Body of pancreas (tissue), 4 donors: ENCODE measurements around the gene NUDT16. TPM values are rescaled to one million over a fixed set of nuclear protein-coding genes. Genes with fewer than 3 reads are reported as not detected.

Experiments used
- ATAC-seq: fragments of 150-250 bp; one replicate; pipeline ENCODE4 v1.9.1; 2016
- DNase-seq, 4 donors: peaks; one replicate each; pipeline ENCODE4 v3.0.0-alpha.2; 2019
- H3K27ac ChIP-seq, 4 donors: fragments of 200-600 bp; sonication (generic); 1 replicate in 3 of 4; 2 replicates in 1 of 4; pipeline versions ENCODE4 v1.5.1 to v1.6.1; 2016 to 2019; ENCODE audit warnings: mild to moderate bottlenecking in 1 of 4, mixed read lengths in 1 of 4, moderate library complexity in 1 of 4
- H3K27me3 ChIP-seq, 2 donors: fragments of 200-600 bp; sonication (generic); one replicate each; pipeline ENCODE4 v1.6.0; 2016; ENCODE audit warnings: mild to moderate bottlenecking in 1 of 2
- H3K36me3 ChIP-seq, 2 donors: fragments of 200-600 bp; sonication (generic); replicated peaks in 1 of 2; 2 replicates each; pipeline ENCODE4 v1.5.1; 2016; ENCODE audit warnings: low read depth in 2 of 2; ENCODE audit not compliant: insufficient read depth in 1 of 2
- H3K4me1 ChIP-seq: fragments of 200-600 bp; sonication (generic); one replicate; pipeline ENCODE4 v1.6.0; 2016
- H3K4me3 ChIP-seq, 2 donors: fragments of 200-600 bp; sonication (generic); 1 replicate in 1 of 2; 2 replicates in 1 of 2; pipeline ENCODE4 v1.5.1; 2016 to 2019
- H3K9me3 ChIP-seq, 3 donors: fragments of 200-600 bp; sonication (generic); 1 replicate in 2 of 3; 2 replicates in 1 of 3; pipeline ENCODE4 v1.5.1; 2016
- POLR2A ChIP-seq, 3 donors: fragments of 450-650 bp; IDR thresholded peaks; one replicate each; pipeline ENCODE4 v1.6.1; 2016; ENCODE audit warnings: antibody characterized with exemption in 3 of 3, mild to moderate bottlenecking in 2 of 3
- WGBS, 2 donors: methylation state at CpG; one replicate each; pipeline ENCODE4 v1.1.5; 2017; 5-methylcytosine and 5-hydroxymethylcytosine counted together
- intact Hi-C: fragments of 100-400 bp; cut with DNase I; formaldehyde crosslinking; loops from one replicate; pipeline ENCODE4 v1.15.1; 2023
- total RNA-seq, 2 donors: library from RNA; depleted of rRNA; stranded (reverse); fragments of >200 nt; gene quantifications; one replicate each; pipeline ENCODE4 v1.1.0, GENCODE V29; 2016
- TF ChIP-seq, protein P1 (sequence below), 7 experiments: fragments of 450-650 bp in 4 of 7; fragments of 200-600 bp in 3 of 7; sonication (generic) in 3 of 7; IDR thresholded peaks; one replicate each; pipeline ENCODE4 v1.5.1; 2016 to 2019; ENCODE audit warnings: antibody characterized with exemption in 7 of 7

NUDT16 gene
- total RNA-seq, 2 donors from 2014 or later = 13.2 to 27.4 TPM

DNA sequence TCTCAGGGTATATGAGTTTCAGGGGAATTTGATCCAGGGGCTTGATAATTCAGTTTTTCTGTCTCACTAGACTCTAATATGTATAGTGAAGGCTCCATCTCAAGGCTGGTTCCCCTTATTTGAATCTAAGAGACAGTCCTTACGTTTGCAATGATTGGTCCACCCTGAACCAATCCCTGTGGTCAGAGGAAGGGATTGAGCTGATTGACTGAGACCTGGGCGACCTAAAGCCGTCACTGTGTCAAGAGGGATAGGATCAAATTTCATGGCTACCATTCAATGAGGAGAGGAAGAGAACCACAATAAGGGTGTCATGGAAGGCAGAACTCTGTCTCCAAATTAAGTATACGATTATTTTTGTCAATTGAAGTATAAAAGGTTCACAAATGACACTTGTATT, 16.3 kb downstream of the NUDT16 start:
- no peak for DNase-seq
- no peaks in the 10 kb centered on the region for H3K9me3 ChIP-seq
- intact Hi-C loops = no loop called here
- H3K36me3 ChIP-seq = no peaks in the 10 kb centered on the region
- no peak overlapping the region for H3K27ac ChIP-seq
- no peaks in the 10 kb centered on the region for H3K4me1 ChIP-seq
- H3K27me3 ChIP-seq = no peaks in the 10 kb centered on the region
- TF ChIP-seq, protein P1, sequence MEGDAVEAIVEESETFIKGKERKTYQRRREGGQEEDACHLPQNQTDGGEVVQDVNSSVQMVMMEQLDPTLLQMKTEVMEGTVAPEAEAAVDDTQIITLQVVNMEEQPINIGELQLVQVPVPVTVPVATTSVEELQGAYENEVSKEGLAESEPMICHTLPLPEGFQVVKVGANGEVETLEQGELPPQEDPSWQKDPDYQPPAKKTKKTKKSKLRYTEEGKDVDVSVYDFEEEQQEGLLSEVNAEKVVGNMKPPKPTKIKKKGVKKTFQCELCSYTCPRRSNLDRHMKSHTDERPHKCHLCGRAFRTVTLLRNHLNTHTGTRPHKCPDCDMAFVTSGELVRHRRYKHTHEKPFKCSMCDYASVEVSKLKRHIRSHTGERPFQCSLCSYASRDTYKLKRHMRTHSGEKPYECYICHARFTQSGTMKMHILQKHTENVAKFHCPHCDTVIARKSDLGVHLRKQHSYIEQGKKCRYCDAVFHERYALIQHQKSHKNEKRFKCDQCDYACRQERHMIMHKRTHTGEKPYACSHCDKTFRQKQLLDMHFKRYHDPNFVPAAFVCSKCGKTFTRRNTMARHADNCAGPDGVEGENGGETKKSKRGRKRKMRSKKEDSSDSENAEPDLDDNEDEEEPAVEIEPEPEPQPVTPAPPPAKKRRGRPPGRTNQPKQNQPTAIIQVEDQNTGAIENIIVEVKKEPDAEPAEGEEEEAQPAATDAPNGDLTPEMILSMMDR (IDR thresholded peaks at IDR 0.05) = no peak
- TF ChIP-seq POLR2A (IDR thresholded peaks at IDR 0.05) = no peak
- no peak for ATAC-seq
- WGBS, 2 donors = 70 to 71% methylated on average over 4 of the region's 4 CpGs
- H3K4me3 ChIP-seq = no peak overlapping the region

DNA sequence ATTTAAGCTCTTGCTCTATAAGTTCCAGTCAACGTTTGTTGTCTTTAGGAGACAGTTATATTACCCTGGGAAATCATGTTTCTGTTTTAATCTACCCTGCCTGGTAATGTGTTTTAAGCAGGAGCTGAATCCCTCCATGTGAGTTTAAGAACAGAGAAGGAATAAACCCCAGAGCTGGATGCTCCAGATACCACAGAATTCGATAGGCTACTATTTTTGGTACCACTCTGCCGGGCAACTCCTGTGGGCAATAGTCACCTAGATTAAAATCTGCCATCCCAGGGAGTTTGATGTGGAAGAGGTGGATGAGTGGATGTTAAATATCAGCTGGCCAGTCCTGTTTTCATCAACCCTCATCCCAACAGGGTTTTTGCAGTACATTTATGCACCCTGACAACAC, 20.4 kb downstream of the NUDT16 start:
- intact Hi-C loops = no loop called here

GRCh38 chr3:131402391-131403039, 20.9 kb downstream of the NUDT16 start:
- Histone ChIP-seq H3K27me3 (no peaks in the 10 kb centered on the region), H3K4me1 (no peaks in the 10 kb centered on the region), H3K36me3 (no peaks in the 10 kb centered on the region), H3K4me3 (no peak overlapping the region), H3K27ac (no peak overlapping the region), H3K9me3 (no peaks in the 10 kb centered on the region)
- ATAC-seq = no peak
- no peak for DNase-seq
- intact Hi-C loops = no loop called here
- WGBS, 2 donors = 69 to 83% methylated on average over 6 of the region's 6 CpGs
- TF ChIP-seq, protein P1 (IDR thresholded peaks at IDR 0.05) = no peak
- TF ChIP-seq POLR2A (IDR thresholded peaks at IDR 0.05) = no peak

More for the DNA sequence above, 20.4 kb downstream of the NUDT16 start:
- no peak for TF ChIP-seq POLR2A (IDR thresholded peaks at IDR 0.05)
- TF ChIP-seq, protein P1 (IDR thresholded peaks at IDR 0.05) = no peak
- 54 to 61% methylated on average over 3 of the region's 3 CpGs for WGBS, 2 donors
- no peak for DNase-seq
- H3K27me3 ChIP-seq = no peaks in the 10 kb centered on the region
- no peak overlapping the region for H3K4me3 ChIP-seq
- no peak overlapping the region for H3K27ac ChIP-seq
- no peaks in the 10 kb centered on the region for H3K36me3 ChIP-seq
- no peaks in the 10 kb centered on the region for H3K4me1 ChIP-seq
- ATAC-seq = no peak
- H3K9me3 ChIP-seq = no peaks in the 10 kb centered on the region

DNA sequence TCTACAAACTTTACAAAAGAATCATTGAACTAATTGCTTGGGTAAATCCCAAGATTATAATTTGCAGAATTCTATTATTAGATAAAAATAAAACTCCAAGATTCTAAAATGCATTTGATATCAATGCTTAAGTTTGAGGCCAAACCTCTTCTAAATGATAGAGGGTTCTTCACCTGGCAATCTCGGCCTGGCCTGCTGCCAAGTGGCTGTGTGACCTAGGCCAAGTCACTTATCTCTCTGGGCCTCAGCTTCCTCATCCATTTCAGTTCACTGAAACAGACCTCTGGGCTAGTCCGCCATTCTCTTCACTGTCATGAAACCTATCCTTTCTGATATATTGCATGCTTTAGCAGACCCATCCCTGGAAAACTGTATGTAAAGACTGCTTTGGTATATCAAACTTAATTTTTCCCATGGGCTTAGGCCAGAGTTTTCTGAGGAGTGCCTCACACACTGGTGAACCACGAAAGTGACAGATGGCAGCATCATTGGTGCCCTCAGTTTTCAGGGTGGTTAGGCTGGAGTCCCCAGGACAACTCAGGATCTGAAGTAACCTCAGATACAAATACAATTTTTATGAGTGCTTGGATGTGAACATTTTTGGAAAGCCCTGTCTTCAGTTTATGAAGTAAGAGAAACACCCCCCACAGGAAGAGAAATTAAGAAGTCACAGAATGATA, 21.8 kb downstream of the NUDT16 start:
- WGBS, 2 donors = 69 to 71% methylated on average over 3 of the region's 3 CpGs
- TF ChIP-seq, protein P1 (IDR thresholded peaks at IDR 0.05) = no peak
- no peak for TF ChIP-seq POLR2A (IDR thresholded peaks at IDR 0.05)
- no peaks in the 10 kb centered on the region for H3K27me3 ChIP-seq
- no peak overlapping the region for H3K4me3 ChIP-seq
- no peaks in the 10 kb centered on the region for H3K9me3 ChIP-seq
- intact Hi-C loops = no loop called here
- ATAC-seq (no peak), DNase-seq (no peak)
- H3K36me3 ChIP-seq = no peaks in the 10 kb centered on the region
- H3K4me1 ChIP-seq = no peaks in the 10 kb centered on the region
- H3K27ac ChIP-seq = no peak overlapping the region

DNA sequence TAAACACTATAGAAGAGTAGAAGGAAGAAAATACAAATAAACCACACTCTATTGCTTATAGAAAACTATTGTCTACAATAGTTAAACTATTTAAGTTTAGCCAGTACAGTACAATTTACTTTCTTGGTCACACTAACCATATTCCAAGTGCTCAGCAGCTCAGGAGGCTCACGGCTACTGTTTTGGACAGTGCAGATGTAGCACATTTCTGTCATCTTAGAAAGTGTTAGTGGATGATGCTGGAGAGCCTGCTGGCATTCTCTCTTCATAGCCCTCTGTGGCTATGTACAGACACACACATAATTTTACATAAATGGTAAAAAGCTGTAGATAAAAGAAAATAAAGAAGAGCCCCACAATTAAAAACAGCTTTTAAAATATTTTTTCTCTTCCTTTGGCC, 23.8 kb downstream of the NUDT16 start:
- no peak for DNase-seq
- H3K27me3 ChIP-seq = no peaks in the 10 kb centered on the region
- TF ChIP-seq POLR2A (IDR thresholded peaks at IDR 0.05) = no peak
- TF ChIP-seq, protein P1 (IDR thresholded peaks at IDR 0.05) = no peak
- H3K27ac ChIP-seq = no peak overlapping the region
- intact Hi-C loops = no loop called here
- no peaks in the 10 kb centered on the region for H3K4me1 ChIP-seq
- H3K36me3 ChIP-seq = no peaks in the 10 kb centered on the region
- H3K4me3 ChIP-seq = no peak overlapping the region
- no peak for ATAC-seq
- no peaks in the 10 kb centered on the region for H3K9me3 ChIP-seq
- 68 to 75% methylated on average over 1 of the region's 1 CpG for WGBS, 2 donors
